Activated effector memory CD4-positive, alpha-beta T cell treated with anti-CD3 and anti-CD28 coated beads, Interleukin-2, amount 50 U/mL, for 16 hours (primary cell): Measurements from ENCODE around the gene PPARGC1A.

Source experiments
- DNase-seq: peaks from one replicate; pipeline ENCODE4 v3.0.0-alpha.2; 2020

Gene PPARGC1A

DNA sequence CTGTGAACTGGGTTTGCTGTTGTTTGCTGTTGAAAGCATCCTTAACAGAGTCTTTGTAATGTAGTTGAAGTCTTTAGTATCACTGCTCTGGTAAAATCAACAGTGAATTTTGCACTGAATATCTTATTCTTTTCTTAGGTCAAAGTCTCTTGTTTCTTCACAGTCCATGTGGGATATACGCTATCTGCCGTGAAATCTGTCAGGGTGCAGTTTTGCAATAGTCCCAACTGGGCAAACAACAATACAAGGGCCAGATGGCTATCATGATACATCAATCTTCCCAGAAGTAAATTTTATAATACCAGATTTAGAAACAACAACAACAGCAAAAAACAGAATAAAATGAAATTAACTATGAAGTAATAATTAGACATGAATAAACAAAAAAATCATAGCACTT lies 123.5 kb downstream of the PPARGC1A start:
- DNase-seq = no peak

DNA sequence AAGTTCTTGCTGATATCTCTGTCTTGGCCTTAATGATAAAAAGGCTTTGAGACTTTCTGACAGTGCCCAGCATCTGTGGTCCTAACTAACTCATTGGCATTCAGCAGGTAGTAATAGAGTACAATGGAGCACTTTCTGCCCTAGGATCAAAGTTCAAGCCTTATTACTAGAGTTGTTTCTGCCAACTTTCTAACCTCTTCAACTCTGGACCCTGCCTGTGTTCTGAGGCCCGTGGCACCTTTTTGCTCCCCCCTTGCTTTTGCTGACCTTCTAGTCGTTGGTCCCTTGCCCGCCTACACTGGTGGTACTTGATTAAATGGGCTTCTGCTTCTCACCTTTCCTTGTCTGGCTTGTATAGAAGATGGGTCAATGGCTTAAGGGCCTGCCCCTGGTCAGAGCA lies 126.3 kb downstream of the PPARGC1A start:
- no peak for DNase-seq

DNA sequence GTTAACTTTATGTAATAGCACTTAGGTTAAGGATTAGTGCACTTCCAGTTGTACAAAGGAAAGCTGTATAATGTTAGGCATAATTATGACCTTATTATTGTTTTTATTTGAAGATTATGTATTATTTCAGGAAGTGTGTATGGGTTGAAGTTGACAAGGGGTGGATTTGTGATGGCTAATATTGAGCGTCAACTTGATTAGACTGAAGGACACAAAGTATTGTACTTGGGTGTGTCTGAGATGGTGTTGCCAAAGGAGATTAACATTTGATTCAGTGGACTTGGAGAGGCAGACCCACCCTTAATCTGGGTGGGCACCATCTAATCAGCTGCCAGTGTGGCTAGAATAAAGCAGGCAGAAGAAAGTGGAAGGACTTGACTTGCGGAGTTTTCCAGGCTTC lies 127.3 kb downstream of the PPARGC1A start:
- DNase-seq = no peak

DNA sequence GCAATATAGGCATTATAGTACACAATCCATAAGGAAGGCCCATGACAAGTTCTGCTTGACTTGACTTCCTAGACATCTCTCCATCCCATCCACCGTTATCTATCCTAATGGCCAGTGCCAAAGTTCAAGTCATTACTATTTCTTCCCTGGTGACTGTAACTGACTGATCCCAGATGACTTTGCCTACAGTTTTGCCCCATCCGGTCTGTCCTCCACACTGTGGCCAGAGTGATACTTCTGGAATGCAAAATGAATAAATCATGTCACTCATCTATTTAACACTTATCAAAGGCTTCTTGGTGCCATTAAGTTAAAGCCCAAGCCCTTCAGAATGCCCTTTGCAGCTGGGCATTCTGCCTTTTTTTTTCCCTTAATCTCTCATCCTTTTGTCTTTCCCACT lies 130.8 kb downstream of the PPARGC1A start:
- no peak for DNase-seq

DNA sequence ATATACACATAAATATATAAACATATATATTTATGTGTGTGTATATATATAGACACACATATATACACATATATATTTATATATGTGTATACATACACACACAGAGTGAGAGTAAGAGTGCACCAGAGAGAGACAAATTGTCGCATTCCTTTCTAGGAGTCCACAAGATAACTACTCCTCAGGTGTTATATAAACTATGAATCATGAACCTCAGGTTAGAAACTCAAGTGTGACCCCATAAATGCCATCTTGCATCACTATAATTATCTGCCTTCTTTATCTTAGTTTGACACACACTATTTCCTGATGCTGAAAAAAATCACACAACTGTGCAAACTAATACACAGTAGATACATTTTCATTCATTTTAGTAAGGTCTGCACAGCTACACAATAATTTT lies 135.2 kb downstream of the PPARGC1A start:
- no peak for DNase-seq

DNA sequence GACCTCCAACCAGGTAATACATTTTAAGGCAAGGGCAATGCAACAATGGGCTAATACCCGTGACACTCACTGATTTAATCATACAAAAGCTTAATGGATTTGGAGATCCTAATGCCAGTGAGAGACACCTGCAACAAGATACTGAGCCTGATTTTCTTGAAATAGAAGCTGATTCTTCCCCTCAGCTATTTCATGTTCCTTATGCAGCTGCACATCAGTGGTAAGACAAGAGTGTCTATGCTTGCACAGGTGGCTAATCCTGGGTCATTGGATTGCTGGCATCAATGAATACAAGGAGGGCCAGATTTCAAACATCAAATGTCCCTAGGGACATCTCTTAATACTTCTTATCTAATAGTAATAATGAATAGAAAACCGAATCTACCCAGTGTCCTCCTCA lies 139.7 kb downstream of the PPARGC1A start:
- DNase-seq = no peak

DNA sequence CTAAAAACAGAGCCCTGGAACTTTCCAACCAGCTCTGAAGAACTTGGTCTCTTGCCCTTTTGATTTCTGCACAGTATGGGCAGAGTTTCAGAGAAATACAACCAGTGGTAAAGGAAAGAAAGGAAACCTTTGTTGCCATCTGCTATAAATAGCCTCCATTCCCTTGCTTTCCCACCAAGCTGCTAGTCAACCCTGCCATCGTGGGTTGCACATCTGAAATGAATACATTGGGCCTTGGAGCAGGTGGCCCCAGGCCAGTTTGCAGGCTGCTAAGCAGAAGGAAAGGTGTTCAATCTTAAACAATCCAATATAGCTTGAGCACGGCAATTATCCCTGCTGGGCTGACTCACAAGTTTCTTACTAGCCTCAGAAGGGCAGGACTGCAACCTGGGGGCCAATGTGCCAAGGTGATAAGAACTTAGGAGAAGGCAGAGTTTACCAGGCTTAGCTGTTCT lies 142.5 kb downstream of the PPARGC1A start:
- no peak for DNase-seq

DNA sequence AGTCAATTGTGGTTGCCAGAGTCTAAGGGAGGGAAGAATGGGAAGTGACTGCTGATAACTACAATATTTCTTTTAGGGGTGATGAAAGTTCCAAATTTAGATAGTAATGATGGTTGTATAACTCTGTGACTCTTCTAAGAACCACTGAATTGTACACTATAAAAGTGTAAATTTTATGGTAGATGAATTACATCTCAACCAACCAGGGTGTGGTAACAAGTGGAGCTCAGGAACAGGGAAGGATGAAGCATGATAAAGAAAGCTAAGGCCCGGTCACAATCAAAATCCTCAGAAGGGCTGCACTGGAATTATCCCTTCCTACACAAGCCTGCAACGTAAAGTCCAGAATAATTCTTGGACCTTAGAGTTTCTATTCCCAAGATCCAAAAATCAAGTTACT lies 143.2 kb downstream of the PPARGC1A start:
- no peak for DNase-seq

DNA sequence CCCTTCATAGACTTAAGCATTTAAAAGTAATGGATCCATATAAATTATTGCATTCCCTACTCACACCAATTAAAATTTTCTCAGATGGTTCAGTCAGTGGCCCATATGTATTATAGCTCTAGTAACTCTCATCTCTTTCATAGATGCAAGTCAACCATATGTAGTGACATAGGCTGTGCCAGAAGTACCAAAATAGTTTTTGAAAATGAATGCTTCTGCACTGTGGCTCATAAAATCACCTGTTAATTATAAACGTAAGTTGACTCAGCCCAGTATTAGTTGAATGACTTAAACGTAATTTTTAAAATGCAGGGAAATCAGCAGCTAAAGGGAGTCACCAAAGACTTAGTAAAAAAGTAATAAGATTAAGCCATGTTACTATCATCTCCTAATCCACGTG lies 143.8 kb downstream of the PPARGC1A start:
- DNase-seq = no peak

DNA sequence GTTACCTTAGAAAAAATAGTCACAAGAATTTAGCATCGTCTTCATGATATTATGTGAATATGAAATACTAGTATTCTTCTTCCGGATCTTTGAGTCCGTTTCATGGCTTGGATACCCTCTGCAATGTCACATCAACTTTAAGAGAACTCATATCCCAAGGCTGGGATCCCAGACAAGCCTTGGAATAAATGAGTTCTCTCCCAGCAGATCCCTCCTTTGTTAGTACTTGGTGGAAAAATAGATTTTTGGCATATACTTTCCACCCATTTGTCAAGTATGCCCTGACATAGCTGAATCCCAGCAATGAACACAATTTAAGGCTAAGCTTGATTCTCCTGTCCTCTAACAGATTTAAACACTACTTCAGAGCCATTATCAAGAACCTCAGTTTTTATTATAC lies 144.5 kb downstream of the PPARGC1A start:
- DNase-seq = no peak
